ENCODE data around the gene RBFOX2. TPM values are rescaled to one million over a fixed set of nuclear protein-coding genes. Genes with fewer than 3 reads are reported as not detected.
A peak's percentile ranks its signal among the peaks of the same experiment; 100 is the strongest.

The RBFOX2 gene
- total and polyA plus RNA-seq, 2 of the 8 experiments (the other 6 are each of a cell fraction or from before 2014, with no cell fraction given): 121 to 122 TPM

DNA sequence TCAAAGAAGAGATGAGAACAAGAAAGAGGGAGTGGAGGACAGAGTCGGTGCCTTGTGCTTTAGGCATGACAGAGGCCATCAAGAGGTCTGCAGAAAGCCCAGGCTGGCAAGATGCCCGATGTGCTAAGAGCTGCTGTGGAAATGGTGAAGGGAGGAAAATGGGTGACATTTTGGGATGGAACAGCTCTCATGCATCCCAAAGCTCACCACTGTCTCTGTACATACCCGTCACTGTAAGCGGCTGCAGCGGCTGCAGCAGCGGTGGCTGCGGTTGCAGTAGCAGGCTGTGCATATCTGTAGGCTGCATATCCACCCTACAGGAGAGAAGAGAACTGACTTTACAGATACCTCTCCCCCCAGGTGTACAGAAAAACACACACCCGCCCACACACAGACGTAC, 282.4 kb downstream of the RBFOX2 start:
- no peaks in the 10 kb centered on the region for H3K9me3 ChIP-seq (ENCODE audit: insufficient read depth in 2 of 2, low read depth in 1 of 2, low read length in 1 of 2)
- no peak overlapping the region for H3K56ac ChIP-seq (replicated peaks; ENCODE audit: insufficient read length, low read depth, low read length)
- H2BK5ac ChIP-seq (ENCODE audit: low read depth, low read length): no peak overlapping the region
- H4K5ac ChIP-seq (ENCODE audit: insufficient read length, low read depth, low read length): peak overlapping the region; percentile 41
- no peaks in the 10 kb centered on the region for H3K23me2 ChIP-seq (ENCODE audit: low read depth, low read length)
- no peak overlapping the region for H2BK120ac ChIP-seq (replicated peaks; ENCODE audit: low read depth, low read length)
- no peaks in the 10 kb centered on the region for H3K79me2 ChIP-seq (ENCODE audit: control insufficient read depth in 1 of 2, insufficient read depth in 2 of 2, low read length in 2 of 2)
- no peak overlapping the region for H2AFZ ChIP-seq (ENCODE audit: low read length)
- no peak overlapping the region for H3K4ac ChIP-seq (replicated peaks; ENCODE audit: insufficient read length, low read depth, low read length)
- no peak overlapping the region for H2BK15ac ChIP-seq (ENCODE audit: low read length)
- H2AK5ac ChIP-seq (ENCODE audit: low read depth, low read length): no peak overlapping the region
- H4K8ac ChIP-seq (ENCODE audit: extremely low read depth, insufficient read depth, low read length): no peak overlapping the region; the same call in 1 of the 2 replicates
- FAIRE-seq: no peak
- H3K79me1 ChIP-seq (ENCODE audit: low read depth, low read length): no peaks in the 10 kb centered on the region
- no peak overlapping the region for H4K91ac ChIP-seq (replicated peaks; ENCODE audit: insufficient read length, low read length)
- DNase-seq (ENCODE audit: low read depth in 1 of 2, low spot score in 2 of 2): no peak
- no peak overlapping the region for H3K4me3 ChIP-seq (ENCODE audit: extremely low read depth in 1 of 4, insufficient read depth in 2 of 4, low read depth in 3 of 4, low read length in 4 of 4)
- no peak overlapping the region for H3K18ac ChIP-seq (ENCODE audit: extremely low read depth, low read length)
- no peak overlapping the region for H3K9ac ChIP-seq (replicated peaks in 1 of 4; ENCODE audit: extremely low read depth in 1 of 4, low read depth in 3 of 4, low read length in 3 of 4)
- no peak overlapping the region for H2BK12ac ChIP-seq (ENCODE audit: low read depth, low read length)
- H4K20me1 ChIP-seq (replicated peaks in 1 of 2; ENCODE audit: control insufficient read depth in 1 of 2, insufficient read depth in 2 of 2, low read length in 2 of 2): no peaks in the 10 kb centered on the region
- 91% methylated on average over 9 of the region's 9 CpGs; no CpG with 5 or more reads in 1 of the 2 experiments for WGBS, 2 experiments (ENCODE audit: extremely low coverage in 1 of 2, insufficient coverage in 1 of 2, insufficient read length in 1 of 2, insufficient replicate concordance in 2 of 2, low coverage in 1 of 2, low lambda C conversion rate in 2 of 2, missing lambda C conversion rate in 1 of 2)
- no peak overlapping the region for H3K4me2 ChIP-seq (ENCODE audit: insufficient read depth in 1 of 2, low read depth in 2 of 2, low read length in 2 of 2)
- H3K36me3 ChIP-seq (ENCODE audit: control insufficient read depth in 2 of 4, insufficient read depth in 4 of 4, low read length in 3 of 4): peaks cover 0 to 29% (median 7%) of the 10 kb centered on the region in 4 experiments; a peak in 4 of 8 replicates
- H3K27me3 ChIP-seq (replicated peaks in 1 of 4; ENCODE audit: control insufficient read depth in 3 of 4, extremely low read depth in 1 of 4, insufficient read depth in 3 of 4, low read length in 3 of 4): no peaks in the 10 kb centered on the region
- CTCF ChIA-PET (ENCODE audit: partially characterized antibody): interaction anchor here (0.7 to 1.7 kb wide), 3 partner anchors 10 to 117 kb away, joined by 3 to 4 read pairs (median 3); no protein-coding TSS in a partner anchor
- H3K14ac ChIP-seq (ENCODE audit: insufficient read length): no peak overlapping the region
- no peak overlapping the region for H2BK20ac ChIP-seq (ENCODE audit: low read length)
- no peak overlapping the region for H3K23ac ChIP-seq (ENCODE audit: insufficient read length)
- peaks cover 0 to 13% (median 6%) of the 10 kb centered on the region in 4 experiments; a peak in 5 of 7 replicates for H3K4me1 ChIP-seq (replicated peaks in 1 of 4; ENCODE audit: control insufficient read depth in 3 of 4, insufficient read depth in 4 of 4, low read length in 3 of 4)
- POLR2A ChIA-PET (ENCODE audit: partially characterized antibody): no interaction called here
- no peak overlapping the region for H3K27ac ChIP-seq (ENCODE audit: low read depth, low read length)
- TF ChIP-seq, protein P1, sequence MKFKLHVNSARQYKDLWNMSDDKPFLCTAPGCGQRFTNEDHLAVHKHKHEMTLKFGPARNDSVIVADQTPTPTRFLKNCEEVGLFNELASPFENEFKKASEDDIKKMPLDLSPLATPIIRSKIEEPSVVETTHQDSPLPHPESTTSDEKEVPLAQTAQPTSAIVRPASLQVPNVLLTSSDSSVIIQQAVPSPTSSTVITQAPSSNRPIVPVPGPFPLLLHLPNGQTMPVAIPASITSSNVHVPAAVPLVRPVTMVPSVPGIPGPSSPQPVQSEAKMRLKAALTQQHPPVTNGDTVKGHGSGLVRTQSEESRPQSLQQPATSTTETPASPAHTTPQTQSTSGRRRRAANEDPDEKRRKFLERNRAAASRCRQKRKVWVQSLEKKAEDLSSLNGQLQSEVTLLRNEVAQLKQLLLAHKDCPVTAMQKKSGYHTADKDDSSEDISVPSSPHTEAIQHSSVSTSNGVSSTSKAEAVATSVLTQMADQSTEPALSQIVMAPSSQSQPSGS (IDR thresholded peaks at IDR 0.05; ENCODE audit: low read length): no peak
- TF ChIP-seq RAD21 (IDR thresholded peaks at IDR 0.05 in 1 of 2, conservative IDR thresholded peaks at IDR 0.05 in 1 of 2; ENCODE audit: low read depth in 2 of 2, low read length in 2 of 2) (no peak), CREB1 (IDR thresholded peaks at IDR 0.05) (no peak), HDAC6 (IDR thresholded peaks at IDR 0.05; ENCODE audit: low read depth, low read length) (no peak)

All from H1 (cell line).